ENCODE data around the gene BICDL1.

Gene BICDL1

GRCh38 chr12:120089796-120090195, 100.8 kb downstream of the BICDL1 start:
- no peak overlapping the region for H3K4me3 ChIP-seq (ENCODE audit: low read depth, low read length)
- TF ChIP-seq CTCF (conservative IDR thresholded peaks at IDR 0.05; ENCODE audit: low read depth, low read length) = no peak

GRCh38 chr12:120090206-120090605, 101.2 kb downstream of the BICDL1 start:
- H3K4me3 ChIP-seq (ENCODE audit: low read depth, low read length) = no peak overlapping the region
- no peak for DNase-seq (ENCODE audit: low read depth)
- TF ChIP-seq CTCF (conservative IDR thresholded peaks at IDR 0.05; ENCODE audit: low read depth, low read length) = no peak

More at GRCh38 chr12:120089796-120090195, 100.8 kb downstream of the BICDL1 start:
- DNase-seq (ENCODE audit: low read depth) = no peak

GRCh38 chr12:120090626-120091295, 101.7 kb downstream of the BICDL1 start:
- H3K4me3 ChIP-seq (ENCODE audit: low read depth, low read length) = no peak overlapping the region
- no peak for DNase-seq (ENCODE audit: low read depth)
- no peak for TF ChIP-seq CTCF (conservative IDR thresholded peaks at IDR 0.05; ENCODE audit: low read depth, low read length)

- no peak overlapping the region for H3K4me3 ChIP-seq (ENCODE audit: low read depth, low read length)
- TF ChIP-seq CTCF (conservative IDR thresholded peaks at IDR 0.05; ENCODE audit: low read depth, low read length) = no peak
- DNase-seq (ENCODE audit: low read depth) = no peak
Measured at GRCh38 chr12:120091371-120092090, 102.5 kb downstream of the BICDL1 start.

GRCh38 chr12:120092551-120093335, 103.7 kb downstream of the BICDL1 start:
- DNase-seq (ENCODE audit: low read depth) = no peak
- TF ChIP-seq CTCF (conservative IDR thresholded peaks at IDR 0.05; ENCODE audit: low read depth, low read length) = no peak
- no peak overlapping the region for H3K4me3 ChIP-seq (ENCODE audit: low read depth, low read length)

GRCh38 chr12:120093336-120093591, 104.2 kb downstream of the BICDL1 start:
- no peak for TF ChIP-seq CTCF (conservative IDR thresholded peaks at IDR 0.05; ENCODE audit: low read depth, low read length)
- no peak overlapping the region for H3K4me3 ChIP-seq (ENCODE audit: low read depth, low read length)

More at GRCh38 chr12:120093336-120093591, 104.2 kb downstream of the BICDL1 start:
- no peak for DNase-seq (ENCODE audit: low read depth)
